K562 (cell line): Measurements from ENCODE around the gene RNF223. TPM values are rescaled to one million over a fixed set of nuclear protein-coding genes. Genes with fewer than 3 reads are reported as not detected.

Source experiments
- ATAC-seq: fragments of 200-7000 bp; cut with Tn5 transposase; 3 replicates; pipeline ENCODE4 v1.9.1; 2020; ENCODE audit warnings: moderate library complexity
- BruUV-seq: library from RNA; stranded (reverse); fragments of 400-500 nt; replicated peaks from 2 replicates; lab custom pipeline; 2021; lab: Mats Ljungman, UMichigan
- CTCF ChIA-PET: fragments of 300-600 bp; formaldehyde crosslinking; extraction: SDS; loops from one replicate; lab custom pipeline; 2021; ENCODE audit warnings: low intra/inter-chr PET ratio; lab: Yijun Ruan, JAX
- POLR2A ChIA-PET: fragments of 300-600, 350-650 bp; sonication (Branson Sonifier 250); formaldehyde crosslinking; extraction: SDS; loops from one replicate; lab custom pipeline; 2021; ENCODE audit warnings: antibody characterized with exemption, inconsistent platforms; lab: Yijun Ruan, JAX
- DNase-seq, 4 experiments: peaks; one replicate each; pipeline versions ENCODE4 v3.0.0 to v3.0.0-alpha.2; 2011 to 2018; ENCODE audit warnings: low spot score in 3 of 4, mixed read lengths in 3 of 4; ENCODE audit errors: extremely low read depth in 1 of 4
- FAIRE-seq: peaks from 2 replicates; lab custom pipeline; 2011; peaks lifted over from hg19 to GRCh38; lab: Jason Lieb, UNC
- H2AFZ ChIP-seq: 2 replicates; pipeline ENCODE4 v1.6.0; 2011; ENCODE audit warnings: low read depth, low read length, control low read depth, inconsistent platforms
- H3K27ac ChIP-seq: fragments of 200-600 bp; 3 replicates; pipeline ENCODE4 v1.8.0; 2011; ENCODE audit warnings: low read depth, mild to moderate bottlenecking, control low read depth, inconsistent platforms, low read length, moderate library complexity, mixed read lengths; ENCODE audit errors: extremely low read depth
- H3K27me3 ChIP-seq, 2 experiments: fragments of 300-600 bp in 1 of 2; 2 replicates in 1 of 2; 3 replicates in 1 of 2; pipeline versions ENCODE4 v1.6.0 to v1.8.0; 2011; ENCODE audit warnings: inconsistent platforms in 2 of 2, low read length in 2 of 2, mild to moderate bottlenecking in 1 of 2, mixed read lengths in 1 of 2, moderate library complexity in 1 of 2; ENCODE audit not compliant: control insufficient read depth in 2 of 2, insufficient read depth in 2 of 2
- H3K36me3 ChIP-seq: fragments of 300-600 bp; 3 replicates; pipeline ENCODE4 v1.8.0; 2011; ENCODE audit warnings: mild to moderate bottlenecking, low read length, inconsistent platforms; ENCODE audit not compliant: control insufficient read depth, insufficient read depth
- H3K4me1 ChIP-seq, 2 experiments: fragments of 200-600 bp in 1 of 2; replicated peaks in 1 of 2; 2 replicates in 1 of 2; 3 replicates in 1 of 2; pipeline versions ENCODE4 v1.5.1 to v1.8.0; 2011; ENCODE audit warnings: inconsistent platforms in 2 of 2, low read length in 2 of 2, mild to moderate bottlenecking in 1 of 2, mixed read lengths in 1 of 2, moderate library complexity in 1 of 2; ENCODE audit not compliant: control insufficient read depth in 2 of 2, insufficient read depth in 2 of 2
- H3K4me2 ChIP-seq: 2 replicates; pipeline ENCODE4 v1.6.1; 2011; ENCODE audit warnings: low read length, control low read depth, inconsistent platforms, mixed read lengths; ENCODE audit not compliant: insufficient read depth
- H3K4me3 ChIP-seq: fragments of 200-600 bp; sonication (generic), shearing (Covaris generic); 2 replicates; pipeline ENCODE4 v1.5.1; 2016; ENCODE audit warnings: control low read depth, inconsistent platforms
- H3K79me2 ChIP-seq: fragments of 200-600 bp; 3 replicates; pipeline ENCODE4 v1.8.0; 2011; ENCODE audit warnings: low read length, inconsistent platforms; ENCODE audit not compliant: control insufficient read depth, insufficient read depth
- H3K9ac ChIP-seq, 2 experiments: 2 replicates each; pipeline versions ENCODE4 v1.6.0 to v1.6.1; 2011; ENCODE audit warnings: low read depth in 2 of 2, low read length in 2 of 2, control low read depth in 1 of 2, inconsistent platforms in 1 of 2, mild to moderate bottlenecking in 1 of 2, mixed read lengths in 1 of 2; ENCODE audit not compliant: insufficient read depth in 1 of 2
- H3K9me1 ChIP-seq: one replicate; pipeline ENCODE4 v1.6.0; 2011; ENCODE audit warnings: inconsistent platforms, mild to moderate bottlenecking, low read length, moderate library complexity; ENCODE audit not compliant: control insufficient read depth, insufficient read depth
- H3K9me3 ChIP-seq: replicated peaks from 2 replicates; pipeline ENCODE4 v1.5.1; 2011; ENCODE audit warnings: low read depth, low read length, inconsistent platforms; ENCODE audit not compliant: control insufficient read depth, insufficient read depth
- H4K20me1 ChIP-seq: replicated peaks from 2 replicates; pipeline ENCODE4 v1.6.1; 2011; ENCODE audit warnings: low read length, inconsistent platforms, mixed read lengths; ENCODE audit not compliant: control insufficient read depth, insufficient read depth
- BMI1 ChIP-seq: fragments of 150-350 bp; IDR thresholded peaks from 2 replicates; pipeline ENCODE4 v1.6.1; 2014; ENCODE audit warnings: low read length
- C11orf30 ChIP-seq: fragments of 450-650 bp; IDR thresholded peaks from 2 replicates; pipeline ENCODE4 v1.6.1; 2016; ENCODE audit warnings: low read depth, mild to moderate bottlenecking
- CBFB ChIP-seq: sonication (generic); formaldehyde crosslinking; IDR thresholded peaks from 2 replicates; pipeline ENCODE4 v1.4.0; 2020; ENCODE audit warnings: mild to moderate bottlenecking, missing genetic modification reagents
- CREM ChIP-seq: IDR thresholded peaks from 2 replicates; pipeline ENCODE4 v1.6.1; 2014; ENCODE audit warnings: antibody characterized with exemption, low read depth
- DACH1 ChIP-seq: fragments of 450-650 bp; IDR thresholded peaks from 2 replicates; pipeline ENCODE4 v1.6.1; 2018; ENCODE audit not compliant: partially characterized antibody
- FOXM1 ChIP-seq, 2 experiments: fragments of 450-650 bp in 1 of 2; sonication (generic) in 1 of 2; formaldehyde crosslinking in 1 of 2; IDR thresholded peaks; 2 replicates each; pipeline versions ENCODE4 v1.6.1 to v1.9.0; 2017 to 2022; ENCODE audit warnings: low read depth in 2 of 2, mild to moderate bottlenecking in 2 of 2, missing genetic modification reagents in 1 of 2, moderate library complexity in 1 of 2
- HNRNPLL ChIP-seq: fragments of 200-400 bp; formaldehyde crosslinking; IDR thresholded peaks from 2 replicates; pipeline ENCODE4 v1.6.1; 2017; ENCODE audit warnings: low read length, low read depth, mild to moderate bottlenecking; ENCODE audit not compliant: poor library complexity, severe bottlenecking
- KLF6 ChIP-seq: fragments of 250-450 bp; sonication (Bioruptor Pico); IDR thresholded peaks from 2 replicates; pipeline ENCODE4 v1.4.0; 2020; ENCODE audit warnings: mild to moderate bottlenecking, moderate library complexity, borderline replicate concordance
- RERE ChIP-seq: sonication (generic); formaldehyde crosslinking; IDR thresholded peaks from 2 replicates; pipeline ENCODE4 v1.8.0; 2023; ENCODE audit warnings: missing genetic modification reagents, mild to moderate bottlenecking, borderline replicate concordance
- RFX1 ChIP-seq: fragments of 450-650 bp; IDR thresholded peaks from 2 replicates; pipeline ENCODE4 v1.6.1; 2016; ENCODE audit warnings: mild to moderate bottlenecking, moderate library complexity
- RFX5 ChIP-seq: IDR thresholded peaks from 2 replicates; pipeline ENCODE4 v1.6.1; 2011; ENCODE audit warnings: low read depth, mild to moderate bottlenecking, improper control_type of control experiment, low read length
- SIN3B ChIP-seq: fragments of 450-650 bp; IDR thresholded peaks from 2 replicates; pipeline ENCODE4 v1.6.1; 2017; ENCODE audit warnings: low read depth, mild to moderate bottlenecking, moderate library complexity
- TFE3 ChIP-seq: fragments of 450-650 bp; formaldehyde crosslinking; IDR thresholded peaks from 2 replicates; pipeline ENCODE4 v1.4.0; 2020; ENCODE audit warnings: mild to moderate bottlenecking, mixed read lengths
- ZNF766 ChIP-seq: fragments of 200-800 bp; sonication (Bioruptor generic); conservative IDR thresholded peaks from 2 replicates; pipeline ENCODE4 v1.6.1; 2016; ENCODE audit warnings: missing genetic modification characterization, missing compliant biosample characterization
- WGBS: fragments of 100-300 bp; shearing (Covaris generic); methylation state at CpG from one replicate; pipeline ENCODE4 v1.1.6; 2016; ENCODE audit warnings: low coverage, mixed read lengths; ENCODE audit not compliant: insufficient coverage; ENCODE audit errors: missing lambda C conversion rate; 5-methylcytosine and 5-hydroxymethylcytosine counted together
- in situ Hi-C: fragments of 300-500 bp; cut with MboI; formaldehyde crosslinking; loops from 4 replicates; pipeline ENCODE4 v1.15.0; 2018; ENCODE audit warnings: inconsistent platforms, mixed read lengths
- intact Hi-C: fragments of 100-400 bp; cut with micrococcal nuclease; formaldehyde crosslinking; loops from 2 replicates; pipeline ENCODE4 v1.14.2; 2022
- polyA plus RNA-seq, 8 experiments: library from polyadenylated mRNA; depleted of rRNA in 4 of 8; stranded (reverse) in 5 of 8; unstranded in 3 of 8; fragments of >200 nt; fragmentation: Nextera tagmentation in 2 of 8; fragmentation: Illumina TruSeq in 1 of 8; extraction: Ambion mirVana in 2 of 8; extraction: Trizol in 1 of 8; gene quantifications; 2 replicates each; pipeline versions ENCODE4 v1.2.1 to v1.2.3, GENCODE V29; 2011 to 2014; ENCODE audit warnings: inconsistent platforms in 1 of 8, missing spikeins in 1 of 8
- total RNA-seq, 7 experiments: library from RNA; depleted of rRNA in 6 of 7; stranded (reverse); fragments of >200 nt in 6 of 7; fragmentation: Illumina TruSeq in 2 of 7; extraction: Trizol in 2 of 7; gene quantifications; 2 replicates each; pipeline versions ENCODE4 v1.2.1 to v1.2.3, GENCODE V29; 2011 to 2021; ENCODE audit warnings: low replicate concordance in 1 of 7

The RNF223 gene
- total and polyA plus RNA-seq, 9 of the 15 experiments (the other 6 are each of a cell fraction or from before 2014, with no cell fraction given): 0.04 to 0.32 TPM; not detected in 7

- DNase-seq (peak; percentile 92 to 97 (median 94)), FAIRE-seq (peak; percentile 93), ATAC-seq (peak; percentile 82)
- intact Hi-C loops (no loop called here), in situ Hi-C loops (loop anchor here (10.0 kb wide), 1 partner anchor 84 kb away; the partner anchor contains the start of gene PERM1)
- under 1% methylated on average over 62 of the region's 75 CpGs for WGBS
- peak overlapping the region; percentile 81 for H3K4me2 ChIP-seq
- peaks cover 7% of the 10 kb centered on the region; the same call in 1 of the 2 replicates for H4K20me1 ChIP-seq
- POLR2A ChIA-PET: interaction anchor here (0.7 kb wide), 1 partner anchor 10 kb away, joined by 3 read pairs; no protein-coding TSS in a partner anchor
- no peaks in the 10 kb centered on the region for H3K79me2 ChIP-seq
- no TSS peak for BruUV-seq
- H3K9me1 ChIP-seq: peaks cover 4% of the 10 kb centered on the region
- peaks cover 23 to 88% of the 10 kb centered on the region in 2 experiments for H3K4me1 ChIP-seq
- peaks cover 0 to 5% of the 10 kb centered on the region in 2 experiments; a peak in 1 of 5 replicates for H3K27me3 ChIP-seq
- no peaks in the 10 kb centered on the region for H3K9me3 ChIP-seq
- 0 out of 3 replicates have a peak overlapping the region, but pooled peaks have one; percentile 16 for H3K27ac ChIP-seq
- CTCF ChIA-PET: interaction anchor here (0.8 kb wide), 1 partner anchor 505 kb away, joined by 3 read pairs; the partner anchor contains the start of gene SSU72
- peak overlapping the region; percentile 96 for H2AFZ ChIP-seq
- peak overlapping the region; percentile 48 for H3K4me3 ChIP-seq
- peak overlapping the region; percentile 14 to 88; a peak in 3 of 4 replicates for H3K9ac ChIP-seq
- no peaks in the 10 kb centered on the region for H3K36me3 ChIP-seq
- TF ChIP-seq ZNF766 (CRISPR knock-in tag) (no peak), HNRNPLL (peak; percentile 99), BMI1 (peak; percentile 90), C11orf30 (no peak), DACH1 (peak; percentile 46), CBFB (0 out of 2 replicates have a peak, but pooled peaks have one; percentile 8), RFX5 (no peak), CREM (peak; percentile 65), RFX1 (peak; percentile 97), SIN3B (peak; percentile 52; the same call in 1 of the 2 replicates), FOXM1 (IDR thresholded peaks at IDR 0.05; ENCODE audit: low read depth) (no peak), FOXM1 (CRISPR knock-in tag; IDR thresholded peaks at IDR 0.05; ENCODE audit: low read depth) (no peak), RERE (CRISPR knock-in tag) (no peak), KLF6 (CRISPR knock-in tag) (no peak), TFE3 (CRISPR knock-in tag) (no peak)
These were observed 4.9 kb downstream of the RNF223 start for GRCh38 chr1:1069056-1069710.
